IPS DF 4.7 (cell line): ENCODE data around the gene KCNH6.
A peak's percentile ranks its signal among the peaks of the same experiment; 100 is the strongest.

Experiments used
- DNase-seq: peaks from one replicate; pipeline ENCODE4 v3.0.0-alpha.2; 2013; ENCODE audit warnings: low spot score; ENCODE audit errors: extremely low read depth

The KCNH6 gene

DNA sequence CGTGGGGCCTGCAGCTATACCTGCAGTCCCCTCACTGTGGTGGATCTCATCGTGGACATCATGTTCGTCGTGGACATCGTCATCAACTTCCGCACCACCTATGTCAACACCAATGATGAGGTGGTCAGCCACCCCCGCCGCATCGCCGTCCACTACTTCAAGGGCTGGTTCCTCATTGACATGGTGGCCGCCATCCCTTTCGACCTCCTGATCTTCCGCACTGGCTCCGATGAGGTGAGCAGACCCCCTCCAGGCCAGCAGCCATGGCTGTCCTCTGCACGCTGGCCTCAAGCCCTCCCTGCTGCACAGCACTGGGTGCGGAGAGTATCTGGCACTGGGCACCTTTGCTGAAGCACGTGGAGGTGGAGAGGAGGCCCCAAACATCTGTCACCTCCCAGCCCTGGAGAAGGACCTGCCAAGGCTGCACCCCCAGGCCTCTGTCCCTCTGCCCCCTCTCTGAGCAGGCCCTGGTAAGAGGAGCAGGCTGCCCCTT lies 11.0 kb downstream of the KCNH6 start:
- DNase-seq = no peak

DNA sequence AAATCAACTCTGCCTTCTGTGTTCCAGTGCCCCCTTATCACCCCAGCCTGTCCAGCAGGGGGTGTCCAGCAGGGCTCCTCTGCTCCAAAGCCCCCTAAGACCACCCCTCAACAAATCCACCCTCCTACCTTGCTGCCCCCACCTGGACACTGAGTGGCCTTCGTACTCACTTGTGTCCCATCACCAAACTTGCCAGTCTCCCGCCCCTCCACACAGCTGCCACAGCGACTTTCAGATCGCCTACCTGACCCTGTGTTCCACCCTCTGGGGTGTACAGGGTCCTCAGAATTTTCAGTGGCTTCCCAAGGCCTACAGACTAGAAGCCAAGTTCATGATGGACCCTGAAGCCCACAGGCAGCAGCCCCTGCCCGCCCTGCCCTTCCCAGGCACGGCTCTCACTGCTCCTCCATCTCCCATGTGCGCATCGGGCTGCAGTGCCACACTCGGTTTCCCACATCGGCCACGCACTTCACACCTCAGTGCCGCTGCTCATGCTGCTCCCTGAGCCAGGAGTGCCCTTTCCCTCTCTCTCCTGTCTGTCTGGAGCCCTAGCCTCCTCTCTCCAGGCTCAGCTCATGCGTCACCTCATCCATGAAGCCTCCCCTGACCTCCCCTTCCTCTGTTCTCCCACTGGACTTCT lies 11.8 kb downstream of the KCNH6 start:
- DNase-seq = no peak

DNA sequence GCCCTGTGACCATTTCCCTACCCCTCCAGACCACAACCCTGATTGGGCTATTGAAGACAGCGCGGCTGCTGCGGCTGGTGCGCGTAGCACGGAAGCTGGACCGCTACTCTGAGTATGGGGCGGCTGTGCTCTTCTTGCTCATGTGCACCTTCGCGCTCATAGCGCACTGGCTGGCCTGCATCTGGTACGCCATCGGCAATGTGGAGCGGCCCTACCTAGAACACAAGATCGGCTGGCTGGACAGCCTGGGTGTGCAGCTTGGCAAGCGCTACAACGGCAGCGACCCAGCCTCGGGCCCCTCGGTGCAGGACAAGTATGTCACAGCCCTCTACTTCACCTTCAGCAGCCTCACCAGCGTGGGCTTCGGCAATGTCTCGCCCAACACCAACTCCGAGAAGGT lies 12.5 kb downstream of the KCNH6 start:
- DNase-seq = no peak

DNA sequence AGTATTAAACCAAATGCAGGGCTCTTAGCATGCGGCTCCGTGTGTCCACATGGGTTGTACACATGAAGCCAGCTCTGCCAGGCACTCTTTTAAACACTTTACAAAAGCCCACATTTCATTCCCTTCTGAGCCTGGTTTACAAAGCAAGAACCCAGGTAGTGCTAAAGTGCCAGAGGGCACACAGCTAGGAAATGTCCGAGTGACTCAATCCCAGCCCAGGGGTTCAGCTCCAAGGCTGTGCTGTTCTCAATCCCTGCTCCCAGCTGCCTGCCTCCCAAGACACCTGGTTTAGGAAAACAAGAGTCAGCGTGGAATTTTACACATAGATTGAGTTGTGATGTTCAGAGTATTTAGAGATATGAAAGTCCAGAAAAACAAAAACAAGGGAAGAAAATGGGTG lies 13.8 kb downstream of the KCNH6 start:
- DNase-seq = no peak

DNA sequence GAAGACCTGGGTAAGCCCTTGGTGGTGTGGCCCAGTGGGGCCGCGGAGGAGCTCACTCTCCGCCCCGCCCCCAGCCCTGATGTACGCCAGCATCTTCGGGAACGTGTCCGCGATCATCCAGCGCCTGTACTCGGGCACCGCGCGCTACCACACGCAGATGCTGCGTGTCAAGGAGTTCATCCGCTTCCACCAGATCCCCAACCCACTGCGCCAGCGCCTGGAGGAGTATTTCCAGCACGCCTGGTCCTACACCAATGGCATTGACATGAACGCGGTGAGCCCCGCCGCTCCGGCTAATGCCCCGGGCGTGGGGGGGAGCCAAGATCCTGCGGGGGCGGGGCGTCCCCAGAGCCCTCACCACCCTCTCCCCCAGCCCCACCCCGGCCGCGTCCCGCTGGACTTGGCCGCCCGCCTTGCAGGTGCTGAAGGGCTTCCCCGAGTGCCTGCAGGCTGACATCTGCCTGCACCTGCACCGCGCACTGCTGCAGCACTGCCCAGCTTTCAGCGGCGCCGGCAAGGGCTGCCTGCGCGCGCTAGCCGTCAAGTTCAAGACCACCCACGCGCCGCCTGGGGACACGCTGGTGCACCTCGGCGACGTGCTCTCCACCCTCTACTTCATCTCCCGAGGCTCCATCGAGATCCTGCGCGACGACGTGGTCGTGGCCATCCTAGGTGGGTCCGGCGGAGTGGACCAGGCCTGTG lies 15.0 kb downstream of the KCNH6 start:
- DNase-seq = no peak

DNA sequence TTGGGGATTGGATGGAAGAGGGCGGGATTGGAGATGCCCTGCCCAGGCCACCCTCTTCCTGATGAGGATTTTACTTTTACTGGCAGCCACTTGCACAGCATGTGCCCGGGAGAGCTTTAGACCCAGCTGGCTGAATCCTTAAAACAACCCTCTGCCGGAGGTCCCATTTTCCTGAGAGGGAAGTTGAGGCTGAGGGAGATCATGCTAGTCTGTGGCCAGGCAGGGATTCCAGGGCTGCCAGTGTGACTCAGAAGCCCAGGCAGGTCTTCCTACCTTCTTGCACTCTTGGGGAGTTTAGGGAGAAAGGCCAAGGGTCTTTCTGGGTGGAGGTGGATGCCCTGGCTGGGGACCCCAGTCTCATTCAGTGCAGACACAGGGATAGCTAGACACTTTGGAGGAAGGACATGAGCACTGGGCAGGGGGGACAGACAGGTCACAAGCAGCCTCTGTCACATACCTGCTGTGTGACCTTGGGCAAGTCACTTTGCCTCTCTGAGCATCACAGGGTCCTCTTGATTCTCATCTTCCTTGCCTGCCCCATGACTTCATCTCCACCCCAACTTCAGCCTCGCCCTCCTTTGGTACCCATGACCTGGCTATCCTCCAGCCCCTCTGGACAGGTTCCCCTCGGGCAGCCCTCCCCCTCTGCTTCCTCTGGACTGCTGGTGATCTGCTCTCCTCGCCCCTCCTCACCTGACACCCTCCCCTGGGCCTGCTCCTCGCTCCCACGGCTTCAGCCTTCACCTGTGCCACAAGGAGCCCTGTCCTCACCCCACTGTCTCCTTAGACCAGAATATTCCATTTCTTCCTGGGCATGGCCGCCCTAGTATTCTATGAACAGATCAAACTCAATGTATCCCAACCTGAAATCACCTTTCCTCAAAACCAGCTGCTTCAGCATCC lies 15.8 kb downstream of the KCNH6 start:
- no peak for DNase-seq

DNA sequence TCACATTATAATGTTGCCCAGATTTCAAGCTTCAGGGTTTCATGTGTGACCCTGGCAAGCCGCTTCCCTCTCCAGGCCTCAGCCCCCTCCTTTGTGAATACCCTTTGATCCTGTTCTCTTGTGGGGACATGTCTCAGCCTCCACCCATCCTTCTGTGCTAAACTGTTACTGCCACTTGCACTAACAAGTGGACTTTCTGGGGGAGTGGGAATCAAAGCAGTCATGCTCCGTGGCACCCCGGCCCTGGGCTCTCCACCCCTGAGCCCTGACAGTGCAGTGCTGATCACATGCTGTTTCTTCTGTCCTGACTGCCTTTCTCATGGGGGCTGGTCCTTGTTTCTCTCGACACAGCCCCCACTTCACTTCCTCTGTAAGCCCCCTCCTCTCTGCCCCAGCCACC lies 17.4 kb downstream of the KCNH6 start:
- no peak for DNase-seq

DNA sequence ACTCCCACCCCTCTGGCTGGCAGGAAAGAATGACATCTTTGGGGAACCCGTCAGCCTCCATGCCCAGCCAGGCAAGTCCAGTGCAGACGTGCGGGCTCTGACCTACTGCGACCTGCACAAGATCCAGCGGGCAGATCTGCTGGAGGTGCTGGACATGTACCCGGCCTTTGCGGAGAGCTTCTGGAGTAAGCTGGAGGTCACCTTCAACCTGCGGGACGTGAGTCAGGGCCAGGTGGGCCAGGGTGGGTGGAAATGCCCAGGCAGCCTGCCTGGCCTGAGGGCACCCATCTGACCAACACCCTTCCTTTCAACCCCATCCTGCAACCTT lies 19.0 kb downstream of the KCNH6 start:
- DNase-seq = no peak

DNA sequence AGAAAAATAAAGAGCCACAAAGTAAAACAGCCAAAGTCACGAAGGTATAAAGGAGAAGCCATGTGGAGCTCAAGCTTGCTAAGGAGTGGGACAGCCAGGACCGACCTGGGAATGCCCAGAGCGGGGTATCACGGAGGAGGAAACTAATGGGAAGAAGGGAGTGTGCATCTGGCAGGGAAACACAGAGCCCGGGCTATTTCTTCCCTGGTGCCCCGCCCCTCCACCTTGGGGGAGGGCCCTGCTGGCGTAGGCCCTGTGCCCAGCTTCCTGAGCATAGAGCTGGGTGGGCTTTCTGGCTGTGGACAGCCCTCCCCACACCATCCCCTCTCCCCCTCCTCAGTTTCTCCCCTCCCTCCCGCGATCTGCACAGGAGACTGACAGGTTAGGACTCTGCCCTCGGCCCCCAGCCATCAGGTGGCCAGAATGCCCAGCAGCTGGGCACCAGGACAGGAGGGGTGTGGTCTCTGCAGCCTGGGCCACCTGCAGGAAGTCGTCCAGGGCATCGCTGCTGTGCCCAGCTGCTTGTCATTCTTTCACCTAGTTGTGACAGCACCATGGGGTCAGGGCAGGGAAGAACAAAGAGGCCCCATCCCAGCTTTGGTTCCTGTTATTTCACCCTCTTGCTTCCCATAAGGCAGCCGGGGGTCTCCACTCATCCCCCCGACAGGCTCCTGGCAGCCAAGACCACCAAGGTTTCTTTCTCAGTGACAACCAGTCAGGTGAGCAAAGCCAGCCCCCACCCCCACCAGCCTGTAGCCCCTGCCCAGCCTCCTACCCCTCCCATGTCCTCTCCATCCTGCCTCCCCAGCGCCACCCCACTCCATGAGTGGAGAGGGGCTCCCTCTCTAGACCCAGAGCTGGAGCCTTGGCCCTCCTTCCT lies 20.0 kb downstream of the KCNH6 start:
- no peak for DNase-seq

DNA sequence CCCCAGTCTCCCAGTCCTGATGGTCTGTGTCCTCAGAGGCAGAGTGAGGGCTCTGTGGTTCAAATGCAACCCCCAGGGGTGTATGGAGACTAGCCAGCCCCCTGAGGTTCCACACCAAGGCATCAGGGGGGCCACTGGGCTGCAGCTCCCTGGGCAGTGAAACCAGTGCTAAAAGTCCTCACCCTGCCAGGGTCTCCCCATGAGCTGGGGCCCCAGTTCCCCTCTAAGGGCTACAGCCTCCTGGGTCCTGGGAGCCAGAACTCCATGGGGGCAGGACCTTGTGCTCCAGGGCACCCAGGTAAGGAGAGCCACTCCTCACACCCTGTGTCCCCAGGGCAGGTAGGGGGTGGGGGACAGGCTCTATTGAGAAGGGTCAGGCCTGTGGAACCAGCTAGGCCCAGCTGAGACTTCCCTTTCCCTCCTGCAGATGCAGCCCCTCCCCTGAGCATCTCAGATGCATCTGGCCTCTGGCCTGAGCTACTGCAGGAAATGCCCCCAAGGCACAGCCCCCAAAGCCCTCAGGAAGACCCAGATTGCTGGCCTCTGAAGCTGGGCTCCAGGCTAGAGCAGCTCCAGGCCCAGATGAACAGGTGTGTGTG lies 20.8 kb downstream of the KCNH6 start:
- DNase-seq = no peak

DNA sequence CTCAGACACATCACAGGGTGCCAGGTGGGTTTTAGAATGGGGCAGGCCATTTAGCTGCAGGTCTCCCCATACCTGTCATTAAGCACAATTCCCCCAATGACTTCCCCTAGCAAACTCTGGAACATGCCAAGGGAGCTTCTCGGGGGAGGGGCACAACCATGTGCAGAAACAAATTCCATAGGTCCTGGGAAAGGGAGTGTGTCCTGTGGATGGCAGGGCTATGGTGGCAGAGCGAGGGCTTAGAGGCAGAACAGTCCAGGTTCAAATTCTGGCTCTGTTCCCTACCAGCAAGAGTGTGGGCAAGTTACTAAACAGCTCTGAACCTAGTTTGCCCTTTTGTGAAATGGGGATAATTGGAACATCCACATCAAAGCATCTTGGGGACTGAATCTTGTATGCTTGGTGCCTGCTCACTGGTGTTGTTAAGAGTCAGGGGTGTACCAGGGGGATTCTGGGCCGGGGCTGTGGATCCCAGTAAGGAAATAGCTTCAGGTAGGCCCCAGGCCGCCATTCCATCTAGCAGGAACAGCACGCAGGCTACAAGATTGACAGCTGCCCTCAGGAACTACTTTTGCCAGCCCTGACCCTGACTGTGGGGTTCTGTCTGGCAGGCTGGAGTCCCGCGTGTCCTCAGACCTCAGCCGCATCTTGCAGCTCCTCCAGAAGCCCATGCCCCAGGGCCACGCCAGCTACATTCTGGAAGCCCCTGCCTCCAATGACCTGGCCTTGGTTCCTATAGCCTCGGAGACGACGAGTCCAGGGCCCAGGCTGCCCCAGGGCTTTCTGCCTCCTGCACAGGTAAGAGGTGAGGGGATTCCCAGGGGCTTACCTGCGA lies 21.5 kb downstream of the KCNH6 start:
- no peak for DNase-seq

DNA sequence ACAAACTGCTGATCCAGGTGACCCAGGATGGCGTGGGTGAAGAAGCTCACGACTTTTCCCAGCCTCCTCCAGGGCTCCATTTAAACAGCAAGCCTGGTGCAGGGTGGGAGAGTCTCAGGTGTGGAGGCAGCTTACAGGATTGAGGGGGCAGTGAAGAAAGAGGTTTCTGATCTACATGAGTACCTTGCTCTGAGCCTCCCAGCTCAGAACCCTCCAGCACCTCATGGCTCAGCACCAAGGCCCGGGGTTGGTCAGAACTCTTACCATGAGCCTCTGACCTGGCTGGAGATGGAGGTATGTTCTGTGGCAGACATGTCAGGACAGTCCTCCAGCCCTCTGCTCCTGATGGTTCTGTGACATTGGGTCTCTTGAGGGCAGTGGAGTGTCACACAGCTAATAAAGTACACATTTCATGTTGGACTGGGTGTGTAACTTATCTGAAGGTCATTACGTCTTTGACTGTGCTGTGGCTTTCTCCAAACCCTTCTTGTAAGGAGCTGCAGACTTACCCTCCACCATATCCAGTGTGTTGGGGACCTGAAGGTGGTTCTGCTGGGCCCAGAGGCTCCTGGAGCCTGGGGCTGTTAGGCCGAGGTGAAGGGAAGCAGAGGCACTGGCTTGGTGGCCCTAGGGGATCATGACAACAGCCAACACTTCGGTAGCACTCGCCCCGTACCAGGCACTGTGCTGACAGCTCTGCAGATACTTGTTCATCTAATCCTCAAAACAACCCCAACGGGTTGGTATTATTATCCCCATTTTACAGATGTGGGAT lies 23.3 kb downstream of the KCNH6 start:
- DNase-seq = no peak

DNA sequence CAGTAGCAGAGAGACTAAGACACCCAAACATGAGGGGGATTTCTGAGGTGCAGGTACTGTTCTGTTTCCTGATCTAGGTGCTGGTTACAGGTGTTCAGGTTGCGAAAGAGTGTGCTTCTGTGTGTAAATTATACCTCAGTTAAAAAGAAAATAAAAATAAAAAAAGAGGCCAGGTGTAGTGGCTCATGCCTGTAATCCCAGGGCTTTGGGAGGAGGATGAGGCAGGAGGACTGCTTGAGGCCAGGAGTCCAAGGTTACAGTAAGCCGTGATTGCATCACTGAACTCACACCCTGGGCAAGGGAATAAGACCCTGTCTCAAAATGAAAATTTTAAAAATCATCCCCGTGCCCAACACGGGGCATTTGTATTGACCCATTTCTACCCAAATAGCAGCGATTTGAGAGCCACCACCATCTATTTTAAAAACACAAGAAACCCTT lies 23.9 kb downstream of the KCNH6 start:
- DNase-seq = no peak

DNA sequence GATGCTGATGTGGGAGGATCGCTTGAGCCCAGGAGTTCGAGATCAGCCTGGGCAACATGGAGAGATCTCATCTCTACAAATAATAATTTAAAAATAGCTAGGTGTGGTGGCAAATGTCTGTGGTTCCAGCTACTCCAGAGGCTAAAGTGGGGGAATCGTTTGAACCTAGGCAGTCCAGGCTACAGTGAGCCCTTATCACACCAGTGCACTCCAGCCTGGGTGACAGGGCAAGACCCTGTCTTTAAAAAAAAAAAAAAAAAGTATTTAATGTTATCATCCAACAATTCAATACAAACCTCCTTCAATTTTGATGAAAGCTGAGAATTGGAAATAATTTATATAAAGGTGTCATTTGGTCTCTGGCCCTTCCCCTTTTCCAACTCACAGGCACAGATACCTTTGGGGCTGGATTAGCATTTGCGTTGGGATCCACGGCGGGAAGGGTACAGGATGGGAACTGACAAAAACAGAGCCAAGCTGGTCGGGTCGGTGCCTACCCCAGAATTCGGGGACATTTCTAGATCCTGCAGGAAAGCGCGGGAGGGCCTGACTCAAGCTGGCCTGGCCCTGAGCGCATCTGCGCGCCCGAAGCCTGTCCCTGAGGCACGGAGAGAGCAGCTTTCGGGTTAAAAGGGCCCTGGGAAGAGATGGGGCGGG lies 26.3 kb downstream of the KCNH6 start:
- no peak for DNase-seq

DNA sequence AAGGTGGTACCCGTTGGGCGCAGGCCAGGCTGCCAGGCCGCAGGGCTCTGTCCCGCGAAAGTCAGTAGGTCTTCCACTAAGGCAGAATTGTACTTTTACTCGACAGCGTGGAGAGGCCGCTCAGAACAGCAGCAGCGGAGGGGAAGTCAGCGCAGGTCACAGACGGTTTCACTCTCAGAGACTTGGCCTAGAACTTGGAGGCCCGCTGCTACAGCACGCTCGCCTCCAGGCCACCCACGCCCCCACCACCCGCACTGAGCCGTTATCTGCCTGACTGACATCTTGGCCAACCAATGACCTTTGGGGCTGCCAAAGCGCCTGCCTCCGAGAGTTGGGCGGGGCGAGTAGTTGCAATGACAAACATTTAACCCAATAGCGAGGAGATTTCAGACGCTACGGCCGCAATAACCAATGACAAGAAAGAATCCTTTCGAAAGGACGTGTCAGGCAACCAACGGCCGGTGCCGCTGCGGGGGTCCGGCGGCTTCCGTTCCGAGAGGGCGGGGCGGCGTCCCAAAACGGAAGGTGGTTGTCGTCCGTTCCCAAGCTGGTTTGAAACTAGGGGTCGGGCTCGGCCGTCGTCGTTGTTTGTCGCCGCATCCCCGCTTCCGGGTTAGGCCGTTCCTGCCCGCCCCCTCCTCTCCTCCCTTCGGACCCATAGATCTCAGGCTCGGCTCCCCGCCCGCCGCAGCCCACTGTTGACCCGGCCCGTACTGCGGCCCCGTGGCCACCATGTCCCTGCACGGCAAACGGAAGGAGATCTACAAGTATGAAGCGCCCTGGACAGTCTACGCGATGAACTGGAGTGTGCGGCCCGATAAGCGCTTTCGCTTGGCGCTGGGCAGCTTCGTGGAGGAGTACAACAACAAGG lies 27.0 kb downstream of the KCNH6 start, which contains the start of gene DCAF7:
Gene DCAF7 (plus strand): TSS at position 532 of the 871 bp plus-strand sequence. CDS start 201 bp downstream, at position 733.
- peak; percentile 99 for DNase-seq

DNA sequence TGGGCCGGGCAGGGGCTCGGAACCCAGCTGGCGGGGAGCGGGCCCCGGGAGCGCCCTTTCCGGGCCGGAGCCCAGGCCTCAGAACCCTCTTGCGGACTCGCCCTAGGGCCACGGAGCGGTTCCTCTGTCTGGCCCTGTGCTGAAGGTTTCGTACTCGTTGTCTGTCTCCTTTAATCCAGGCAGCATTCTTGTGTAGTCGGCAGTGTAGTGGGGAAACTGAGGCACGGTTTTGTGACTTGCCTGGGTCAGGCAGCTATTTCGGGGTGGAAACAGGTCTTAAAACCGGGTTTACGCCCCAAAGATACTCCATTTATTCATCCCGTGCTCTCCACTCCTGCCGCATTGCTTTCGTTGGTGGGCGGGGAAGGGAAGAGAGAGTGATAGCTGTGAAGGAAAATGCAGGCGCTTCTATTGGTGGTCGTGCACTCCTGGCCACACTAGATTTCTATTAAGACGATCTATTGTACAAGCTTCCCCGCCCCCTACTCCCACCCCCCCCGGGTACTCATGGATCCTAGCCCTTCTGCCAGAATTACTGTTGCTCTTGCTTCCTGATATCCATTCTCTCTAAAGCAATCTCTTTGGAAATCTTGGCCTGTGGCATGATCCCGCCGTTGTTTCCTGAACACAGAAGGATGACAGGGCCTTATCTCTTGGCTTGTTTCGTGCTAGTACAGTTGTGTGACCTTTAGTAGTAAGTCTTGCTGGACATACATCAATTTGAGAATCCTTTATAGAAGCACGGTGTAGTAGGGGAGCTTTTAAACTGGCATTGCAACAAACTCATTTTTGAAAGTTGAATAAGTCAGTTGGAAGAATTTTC lies 27.9 kb downstream of the KCNH6 start:
- no peak for DNase-seq

DNA sequence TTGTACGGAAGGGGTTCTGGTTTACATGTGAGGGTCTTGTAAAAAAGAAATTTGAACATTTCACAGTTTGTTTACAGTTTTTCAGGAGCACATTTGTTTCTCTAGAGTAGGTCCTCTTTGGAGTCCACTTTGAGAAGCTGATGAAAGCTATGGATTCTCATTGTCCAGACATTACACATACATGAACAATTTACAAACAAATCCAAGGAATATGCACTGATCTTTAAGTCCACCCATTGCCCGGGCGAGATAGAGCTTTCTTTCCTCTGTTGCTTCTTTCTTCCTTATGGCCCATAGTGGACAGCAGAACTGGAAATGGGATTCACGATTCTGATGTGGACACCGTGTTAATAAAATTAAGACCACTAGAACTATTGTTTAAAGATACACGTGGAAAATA lies 29.1 kb downstream of the KCNH6 start:
- DNase-seq = no peak
